Fibroblast of lung (primary cell): ENCODE measurements around the gene GSK3A. TPM values are rescaled to one million over a fixed set of nuclear protein-coding genes. Genes with fewer than 3 reads are reported as not detected.

Experiments
- DNase-seq, 2 donors: peaks; one replicate each; pipeline versions ENCODE4 v3.0.0 to v3.0.0-alpha.2; 2010; ENCODE audit warnings: low read depth in 2 of 2
- H2AFZ ChIP-seq: 2 replicates; pipeline ENCODE4 v1.5.1; 2012; ENCODE audit warnings: low read length, control low read depth, inconsistent platforms
- H3K27ac ChIP-seq: 2 replicates; pipeline ENCODE4 v1.5.1; 2011; ENCODE audit warnings: low read length, control low read depth; ENCODE audit not compliant: insufficient read depth
- H3K27me3 ChIP-seq: 2 replicates; pipeline ENCODE4 v1.5.1; 2011; ENCODE audit warnings: mild to moderate bottlenecking, low read length; ENCODE audit not compliant: control insufficient read depth, insufficient read depth
- H3K36me3 ChIP-seq: 2 replicates; pipeline ENCODE4 v1.5.1; 2011; ENCODE audit warnings: low read length; ENCODE audit not compliant: control insufficient read depth, insufficient read depth
- H3K4me1 ChIP-seq: 2 replicates; pipeline ENCODE4 v1.5.1; 2011; ENCODE audit warnings: low read length; ENCODE audit not compliant: control insufficient read depth, insufficient read depth; ENCODE audit errors: extremely low read depth
- H3K4me2 ChIP-seq: 2 replicates; pipeline ENCODE4 v1.5.1; 2011; ENCODE audit warnings: low read length, control low read depth; ENCODE audit not compliant: insufficient read depth; ENCODE audit errors: extremely low read depth
- H3K4me3 ChIP-seq, 4 experiments: fragments of 200-600 bp in 1 of 4; sonication (generic) in 1 of 4; replicated peaks in 1 of 4; 2 replicates each; pipeline ENCODE4 v1.5.1; 2011 to 2016; ENCODE audit warnings: low read length in 4 of 4, low read depth in 3 of 4, mild to moderate bottlenecking in 3 of 4, control low read depth in 2 of 4, inconsistent platforms in 1 of 4, mixed read lengths in 1 of 4; ENCODE audit not compliant: insufficient read depth in 1 of 4; ENCODE audit errors: control extremely low read depth in 1 of 4
- H3K79me2 ChIP-seq: 2 replicates; pipeline ENCODE4 v1.5.1; 2012; ENCODE audit warnings: mild to moderate bottlenecking, low read length, inconsistent platforms; ENCODE audit not compliant: control insufficient read depth, insufficient read depth
- H3K9ac ChIP-seq: 2 replicates; pipeline ENCODE4 v1.5.1; 2011; ENCODE audit warnings: mild to moderate bottlenecking, low read length, control low read depth; ENCODE audit not compliant: insufficient read depth
- H3K9me3 ChIP-seq: 2 replicates; pipeline ENCODE4 v1.5.1; 2012; ENCODE audit warnings: low read depth, low read length; ENCODE audit not compliant: control insufficient read depth, insufficient read depth
- H4K20me1 ChIP-seq: 2 replicates; pipeline ENCODE4 v1.5.1; 2011; ENCODE audit warnings: low read length; ENCODE audit not compliant: control insufficient read depth, insufficient read depth; ENCODE audit errors: extremely low read depth
- EZH2 ChIP-seq: IDR thresholded peaks from 2 replicates; pipeline ENCODE4 v1.5.1; 2012; ENCODE audit warnings: low read length, control low read depth, mild to moderate bottlenecking; ENCODE audit errors: missing control alignments
- polyA plus RNA-seq, 2 donors: library from polyadenylated mRNA; depleted of rRNA in 1 of 2; stranded (reverse) in 1 of 2; unstranded in 1 of 2; fragments of >200 nt; gene quantifications; 2 replicates each; pipeline ENCODE4 v1.2.1, GENCODE V29; 2011 to 2012; ENCODE audit warnings: missing spikeins in 1 of 2
- total RNA-seq: library from RNA; depleted of rRNA; stranded (reverse); fragments of >200 nt; gene quantifications from 2 replicates; pipeline ENCODE4 v1.2.1, GENCODE V29; 2014
- TF ChIP-seq, protein P1 (sequence below), 2 donors: IDR thresholded peaks in 1 of 2; conservative IDR thresholded peaks in 1 of 2; 1 replicate in 1 of 2; 2 replicates in 1 of 2; pipeline ENCODE4 v1.5.1; 2011 to 2012; ENCODE audit warnings: low read length in 2 of 2, control low read depth in 1 of 2, inconsistent platforms in 1 of 2, low read depth in 1 of 2, mild to moderate bottlenecking in 1 of 2

GSK3A gene
- total and polyA plus RNA-seq, 2 donors (not counting 1 experiment from before 2014, with no cell fraction given) = 11.6 to 21.7 TPM

DNA sequence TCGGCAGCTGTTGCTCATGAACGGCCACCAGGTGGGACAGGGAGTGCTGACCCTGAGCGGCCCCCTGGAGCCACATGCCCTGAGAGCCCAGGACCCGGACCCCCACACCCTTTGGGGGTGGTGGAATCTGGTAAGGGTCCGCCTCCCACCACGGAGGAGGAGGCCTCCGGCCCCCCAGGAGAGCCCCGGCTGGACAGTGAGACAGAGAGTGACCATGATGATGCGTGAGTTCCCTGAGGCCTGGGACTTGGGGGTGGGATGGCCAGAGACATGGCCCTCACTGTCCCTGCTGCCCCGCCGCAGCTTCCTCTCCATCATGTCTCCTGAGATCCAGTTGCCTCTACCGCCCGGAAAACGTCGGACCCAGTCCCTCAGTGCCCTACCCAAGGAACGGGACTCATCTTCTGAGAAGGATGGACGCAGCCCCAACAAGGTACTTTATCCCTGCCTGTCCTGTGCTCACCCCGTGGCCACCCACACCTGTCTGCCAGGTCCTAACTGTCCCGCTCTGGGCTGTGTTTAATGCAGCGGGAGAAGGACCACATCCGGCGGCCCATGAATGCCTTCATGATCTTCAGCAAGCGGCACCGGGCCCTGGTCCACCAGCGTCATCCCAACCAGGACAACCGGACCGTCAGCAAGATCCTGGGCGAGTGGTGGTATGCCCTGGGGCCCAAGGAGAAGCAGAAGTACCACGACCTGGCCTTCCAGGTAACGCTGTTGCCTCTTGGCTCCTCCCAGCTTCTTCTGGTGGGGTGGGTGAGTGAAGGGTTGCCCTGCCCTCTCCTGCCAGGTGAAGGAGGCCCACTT, 44.8 kb upstream of the GSK3A start:
- H3K4me1 ChIP-seq = peaks cover 28% of the 10 kb centered on the region
- H3K36me3 ChIP-seq = peaks cover 43% of the 10 kb centered on the region
- no peak overlapping the region for H3K4me2 ChIP-seq
- no peaks in the 10 kb centered on the region for H3K9me3 ChIP-seq
- no peak for DNase-seq
- no peak overlapping the region for H3K4me3 ChIP-seq
- TF ChIP-seq, protein P1, sequence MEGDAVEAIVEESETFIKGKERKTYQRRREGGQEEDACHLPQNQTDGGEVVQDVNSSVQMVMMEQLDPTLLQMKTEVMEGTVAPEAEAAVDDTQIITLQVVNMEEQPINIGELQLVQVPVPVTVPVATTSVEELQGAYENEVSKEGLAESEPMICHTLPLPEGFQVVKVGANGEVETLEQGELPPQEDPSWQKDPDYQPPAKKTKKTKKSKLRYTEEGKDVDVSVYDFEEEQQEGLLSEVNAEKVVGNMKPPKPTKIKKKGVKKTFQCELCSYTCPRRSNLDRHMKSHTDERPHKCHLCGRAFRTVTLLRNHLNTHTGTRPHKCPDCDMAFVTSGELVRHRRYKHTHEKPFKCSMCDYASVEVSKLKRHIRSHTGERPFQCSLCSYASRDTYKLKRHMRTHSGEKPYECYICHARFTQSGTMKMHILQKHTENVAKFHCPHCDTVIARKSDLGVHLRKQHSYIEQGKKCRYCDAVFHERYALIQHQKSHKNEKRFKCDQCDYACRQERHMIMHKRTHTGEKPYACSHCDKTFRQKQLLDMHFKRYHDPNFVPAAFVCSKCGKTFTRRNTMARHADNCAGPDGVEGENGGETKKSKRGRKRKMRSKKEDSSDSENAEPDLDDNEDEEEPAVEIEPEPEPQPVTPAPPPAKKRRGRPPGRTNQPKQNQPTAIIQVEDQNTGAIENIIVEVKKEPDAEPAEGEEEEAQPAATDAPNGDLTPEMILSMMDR (conservative IDR thresholded peaks at IDR 0.05 in 1 of 2, IDR thresholded peaks at IDR 0.05 in 1 of 2; ENCODE audit: low read depth in 1 of 2, low read length in 2 of 2) = no peak
- TF ChIP-seq EZH2 = no peak
- H2AFZ ChIP-seq = no peak overlapping the region
- H4K20me1 ChIP-seq = no peaks in the 10 kb centered on the region
- H3K79me2 ChIP-seq = peaks cover 27% of the 10 kb centered on the region
- H3K9ac ChIP-seq = no peak overlapping the region
- H3K27me3 ChIP-seq = no peaks in the 10 kb centered on the region
- H3K27ac ChIP-seq = no peak overlapping the region

DNA sequence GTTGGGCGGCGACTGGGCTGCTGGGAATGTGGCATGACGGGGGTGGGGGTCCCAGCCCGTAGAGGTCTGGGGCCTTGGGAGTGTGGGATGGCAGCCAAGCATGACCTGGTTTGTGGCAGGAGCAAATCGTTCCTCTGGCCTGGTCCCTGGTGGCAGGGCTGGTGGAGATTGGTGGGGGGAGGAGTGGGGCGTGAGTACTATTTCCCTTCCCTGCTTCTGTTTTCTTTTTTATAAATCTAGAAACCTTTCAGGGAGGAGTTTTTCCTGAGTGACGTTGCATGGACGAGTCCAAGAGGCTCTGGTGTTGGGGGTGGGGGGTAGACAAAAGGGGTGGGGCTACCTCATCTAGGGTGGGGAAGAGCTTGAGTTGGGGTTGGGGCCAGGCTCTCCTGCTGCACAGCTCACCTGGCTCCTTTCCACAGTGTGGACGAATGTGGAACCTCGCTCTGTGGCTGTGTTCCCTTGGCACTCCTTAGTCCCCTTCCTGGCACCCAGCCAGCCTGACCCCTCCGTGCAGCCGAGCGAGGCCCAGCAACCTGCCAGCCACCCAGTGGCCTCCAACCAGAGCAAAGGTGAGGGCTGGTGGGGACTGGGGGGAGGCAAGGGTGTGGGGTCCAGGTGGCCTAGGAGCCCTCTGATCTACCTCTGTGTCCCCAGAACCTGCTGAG, 44.1 kb upstream of the GSK3A start:
- Histone ChIP-seq H2AFZ (no peak overlapping the region), H3K27me3 (no peaks in the 10 kb centered on the region), H3K9me3 (no peaks in the 10 kb centered on the region), H3K4me3 (peak overlapping the region in 2 of 4 experiments; percentile 5 to 80), H3K9ac (no peak overlapping the region), H3K4me2 (peak overlapping the region; percentile 99), H3K36me3 (peaks cover 36% of the 10 kb centered on the region), H3K79me2 (peaks cover 32% of the 10 kb centered on the region), H4K20me1 (no peaks in the 10 kb centered on the region), H3K4me1 (peaks cover 35% of the 10 kb centered on the region), H3K27ac (peak overlapping the region; percentile 36)
- no peak for TF ChIP-seq EZH2
- TF ChIP-seq, protein P1 (conservative IDR thresholded peaks at IDR 0.05 in 1 of 2, IDR thresholded peaks at IDR 0.05 in 1 of 2; ENCODE audit: low read depth in 1 of 2, low read length in 2 of 2) = no peak
- peak; percentile 42 to 52 for DNase-seq

DNA sequence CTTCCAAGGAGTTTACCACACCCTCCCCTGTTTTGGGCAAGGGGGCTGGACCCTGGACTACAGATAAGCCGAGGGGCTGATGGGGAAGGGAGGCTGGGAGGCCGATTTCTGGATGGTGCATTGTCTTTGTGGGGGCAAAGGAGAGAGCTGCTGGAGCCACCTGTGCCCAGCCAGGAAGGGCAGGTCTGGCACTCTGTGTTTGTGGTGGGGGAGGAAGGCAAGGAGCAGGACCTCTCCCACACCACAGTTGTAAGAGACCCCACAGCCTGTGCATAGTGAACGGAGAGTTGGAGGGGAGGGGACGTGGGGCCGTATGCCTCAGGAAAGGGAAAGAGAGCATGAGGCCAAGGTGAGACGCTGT, 43.6 kb upstream of the GSK3A start:
- H3K27ac ChIP-seq = peak overlapping the region; percentile 36
- H3K36me3 ChIP-seq = peaks cover 33% of the 10 kb centered on the region
- no peak for DNase-seq
- H3K9me3 ChIP-seq = no peaks in the 10 kb centered on the region
- no peak overlapping the region for H3K9ac ChIP-seq
- peaks cover 35% of the 10 kb centered on the region for H3K79me2 ChIP-seq
- H3K27me3 ChIP-seq = no peaks in the 10 kb centered on the region
- peak overlapping the region; percentile 99 for H3K4me2 ChIP-seq
- peaks cover 39% of the 10 kb centered on the region for H3K4me1 ChIP-seq
- H4K20me1 ChIP-seq = no peaks in the 10 kb centered on the region
- TF ChIP-seq, protein P1 (conservative IDR thresholded peaks at IDR 0.05 in 1 of 2, IDR thresholded peaks at IDR 0.05 in 1 of 2; ENCODE audit: low read depth in 1 of 2, low read length in 2 of 2) = no peak
- TF ChIP-seq EZH2 = no peak
- no peak overlapping the region for H2AFZ ChIP-seq
- peak overlapping the region in 3 of 4 experiments; percentile 5 to 82 (median 80) for H3K4me3 ChIP-seq
